ENCODE data around the gene OVCA2. TPM values are rescaled to one million over a fixed set of nuclear protein-coding genes. Genes with fewer than 3 reads are reported as not detected.
A peak's percentile ranks its signal among the peaks of the same experiment; 100 is the strongest.

OVCA2 gene
- polyA plus RNA-seq, 1 of the 3 experiments (the other 2 are of a cell fraction), result 59.2 TPM

GRCh38 chr17:1995907-1996799 is 45.7 kb upstream of the OVCA2 start:
- peak; percentile 77 for DNase-seq
- Histone ChIP-seq H3K4me1 (ENCODE audit: control insufficient read depth in 1 of 2, insufficient read depth in 2 of 2, low read depth in 1 of 2, low read length in 1 of 2) (peaks cover 0 to 33% of the 10 kb centered on the region in 2 experiments; a peak in 1 of 4 replicates), H3K4me3 (ENCODE audit: low read depth in 2 of 2, low read length in 1 of 2) (no peak overlapping the region), H2AFZ (ENCODE audit: low read depth) (no peak overlapping the region), H3K4me2 (no peak overlapping the region), H3K79me2 (ENCODE audit: insufficient read depth) (no peaks in the 10 kb centered on the region), H3F3A (replicated peaks; ENCODE audit: insufficient read depth) (no peaks in the 10 kb centered on the region), H3K27me3 (ENCODE audit: insufficient read depth) (no peaks in the 10 kb centered on the region), H3K27ac (ENCODE audit: low read depth in 2 of 2, low read length in 1 of 2) (peak overlapping the region in 1 of 2 experiments; percentile 88; a peak in 2 of 4 replicates), H3K9me3 (no peaks in the 10 kb centered on the region), H3K9me2 (no peaks in the 10 kb centered on the region), H3K9ac (no peak overlapping the region), H3K36me3 (replicated peaks in 1 of 2; ENCODE audit: control insufficient read depth in 1 of 2, insufficient read depth in 2 of 2, low read length in 1 of 2) (no peaks in the 10 kb centered on the region), H4K20me1 (ENCODE audit: insufficient read depth) (no peaks in the 10 kb centered on the region)
- 73% methylated on average over 12 of the region's 14 CpGs for WGBS (ENCODE audit: low lambda C conversion rate)
- CTCF ChIA-PET, result interaction anchor here (0.7 to 2.9 kb wide), 12 partner anchors 8 to 248 kb away, joined by 3 to 23 read pairs (median 4); partner anchors contain the start of genes OVCA2 and RTN4RL1
- POLR2A ChIA-PET, result interaction anchor here (1.2 kb wide), 1 partner anchor 80 kb away, joined by 4 read pairs; no protein-coding TSS in a partner anchor
- TF ChIP-seq RXRA (IDR thresholded peaks at IDR 0.05; ENCODE audit: borderline replicate concordance, low read depth) (no peak), RCOR1 (IDR thresholded peaks at IDR 0.05; ENCODE audit: low read length) (0 out of 2 replicates have a peak, but pooled peaks have one; percentile 53), POLR2AphosphoS5 (IDR thresholded peaks at IDR 0.05; ENCODE audit: low read depth, low read length) (no peak), EZH2phosphoT487 (IDR thresholded peaks at IDR 0.05; ENCODE audit: borderline replicate concordance, low read depth) (no peak), FOXJ3 (CRISPR knock-in tag; IDR thresholded peaks at IDR 0.05) (peak; percentile 63; the same call in 1 of the 2 replicates), ELF1 (IDR thresholded peaks at IDR 0.05) (no peak), MEF2A (IDR thresholded peaks at IDR 0.05; ENCODE audit: borderline replicate concordance, low read depth) (no peak), EP300 (IDR thresholded peaks at IDR 0.05; ENCODE audit: borderline replicate concordance in 1 of 2, low read depth in 1 of 2, low read length in 1 of 2) (peak in 1 of 2 experiments; percentile 55; a peak in 2 of 4 replicates), GATA2 (CRISPR knock-in tag; IDR thresholded peaks at IDR 0.05) (peak; percentile 82), GABPA (IDR thresholded peaks at IDR 0.05; ENCODE audit: low read depth) (no peak), SIN3A (IDR thresholded peaks at IDR 0.05; ENCODE audit: borderline replicate concordance, low read depth, low read length) (no peak), FOSL2 (IDR thresholded peaks at IDR 0.05; ENCODE audit: borderline replicate concordance, low read depth) (no peak), TAF1 (IDR thresholded peaks at IDR 0.05; ENCODE audit: borderline replicate concordance, low read depth, low read length) (no peak), REST (IDR thresholded peaks at IDR 0.05; ENCODE audit: low read depth, low read length) (no peak), SMC3 (IDR thresholded peaks at IDR 0.05; ENCODE audit: low read depth, low read length) (no peak), CHD2 (IDR thresholded peaks at IDR 0.05; ENCODE audit: low read length, partially characterized antibody) (no peak), MAX (IDR thresholded peaks at IDR 0.05; ENCODE audit: low read depth) (no peak), ZBTB33 (IDR thresholded peaks at IDR 0.05; ENCODE audit: borderline replicate concordance, low read depth) (no peak), IRF3 (IDR thresholded peaks at IDR 0.05; ENCODE audit: low read depth, low read length) (no peak), MXI1 (IDR thresholded peaks at IDR 0.05; ENCODE audit: low read depth, low read length) (no peak; the same call in 1 of the 2 replicates)

All from SK-N-SH (cell line).